Activated T-helper 17 cell treated with anti-CD3 and anti-CD28 coated beads, Interleukin-2, amount 50 U/mL, for 72 hours (primary cell): ENCODE data around the gene PBRM1. TPM values are rescaled to one million over a fixed set of nuclear protein-coding genes. Genes with fewer than 3 reads are reported as not detected.
"Not testable (repeated sequence)": the region's sequence is repeated elsewhere in the genome, so short reads cannot be mapped to it uniquely, and the experiment has no call there.

ENCODE experiments used
- ATAC-seq: fragments of 150-1000 bp; cut with Tn5 transposase; replicated peaks from 2 replicates; pipeline ENCODE4 v1.10.0; 2021; ENCODE audit warnings: mild to moderate bottlenecking, moderate library complexity
- H3K27ac Mint-ChIP-seq: one replicate; pipeline ENCODE4 v1.8.0; 2022; ENCODE audit warnings: mixed read lengths
- H3K27me3 Mint-ChIP-seq: one replicate; pipeline ENCODE4 v1.8.0; 2022; ENCODE audit warnings: mixed read lengths
- H3K36me3 Mint-ChIP-seq: one replicate; pipeline ENCODE4 v1.8.0; 2022; ENCODE audit warnings: low read depth, mild to moderate bottlenecking, mixed read lengths
- H3K4me1 Mint-ChIP-seq: one replicate; pipeline ENCODE4 v1.8.0; 2022; ENCODE audit warnings: mixed read lengths
- H3K4me3 Mint-ChIP-seq: one replicate; pipeline ENCODE4 v1.8.0; 2022; ENCODE audit warnings: mild to moderate bottlenecking, mixed read lengths
- H3K9me3 Mint-ChIP-seq: one replicate; pipeline ENCODE4 v1.8.0; 2022; ENCODE audit warnings: mixed read lengths
- total RNA-seq, 2 donors: library from RNA; stranded (reverse); gene quantifications; one replicate each; pipeline ENCODE4 v1.2.3, GENCODE V29; 2022

The PBRM1 gene
- total RNA-seq, 2 donors from 2014 or later = 88.4 to 88.6 TPM

- Mint-ChIP-seq H3K36me3 (no peaks in the 10 kb centered on the region), H3K4me1 (no peaks in the 10 kb centered on the region), H3K27me3 (no peaks in the 10 kb centered on the region), H3K4me3 (no peak overlapping the region), H3K27ac (no peak overlapping the region), H3K9me3 (no peaks in the 10 kb centered on the region)
- no peak for ATAC-seq
These were observed 158.5 kb downstream of the PBRM1 start for GRCh38 chr3:52527039-52527731.

GRCh38 chr3:52526671-52527038 lies 159.1 kb downstream of the PBRM1 start:
- not testable (repeated sequence) for H3K4me3 Mint-ChIP-seq, H3K27me3 Mint-ChIP-seq, H3K4me1 Mint-ChIP-seq, H3K36me3 Mint-ChIP-seq, ATAC-seq, H3K27ac Mint-ChIP-seq, H3K9me3 Mint-ChIP-seq

GRCh38 chr3:52525680-52526561 lies 159.8 kb downstream of the PBRM1 start:
- Mint-ChIP-seq H3K4me1 (no peaks in the 10 kb centered on the region), H3K36me3 (no peaks in the 10 kb centered on the region), H3K27me3 (no peaks in the 10 kb centered on the region), H3K27ac (no peak overlapping the region), H3K4me3 (no peak overlapping the region), H3K9me3 (no peaks in the 10 kb centered on the region)
- ATAC-seq = no peak

DNA sequence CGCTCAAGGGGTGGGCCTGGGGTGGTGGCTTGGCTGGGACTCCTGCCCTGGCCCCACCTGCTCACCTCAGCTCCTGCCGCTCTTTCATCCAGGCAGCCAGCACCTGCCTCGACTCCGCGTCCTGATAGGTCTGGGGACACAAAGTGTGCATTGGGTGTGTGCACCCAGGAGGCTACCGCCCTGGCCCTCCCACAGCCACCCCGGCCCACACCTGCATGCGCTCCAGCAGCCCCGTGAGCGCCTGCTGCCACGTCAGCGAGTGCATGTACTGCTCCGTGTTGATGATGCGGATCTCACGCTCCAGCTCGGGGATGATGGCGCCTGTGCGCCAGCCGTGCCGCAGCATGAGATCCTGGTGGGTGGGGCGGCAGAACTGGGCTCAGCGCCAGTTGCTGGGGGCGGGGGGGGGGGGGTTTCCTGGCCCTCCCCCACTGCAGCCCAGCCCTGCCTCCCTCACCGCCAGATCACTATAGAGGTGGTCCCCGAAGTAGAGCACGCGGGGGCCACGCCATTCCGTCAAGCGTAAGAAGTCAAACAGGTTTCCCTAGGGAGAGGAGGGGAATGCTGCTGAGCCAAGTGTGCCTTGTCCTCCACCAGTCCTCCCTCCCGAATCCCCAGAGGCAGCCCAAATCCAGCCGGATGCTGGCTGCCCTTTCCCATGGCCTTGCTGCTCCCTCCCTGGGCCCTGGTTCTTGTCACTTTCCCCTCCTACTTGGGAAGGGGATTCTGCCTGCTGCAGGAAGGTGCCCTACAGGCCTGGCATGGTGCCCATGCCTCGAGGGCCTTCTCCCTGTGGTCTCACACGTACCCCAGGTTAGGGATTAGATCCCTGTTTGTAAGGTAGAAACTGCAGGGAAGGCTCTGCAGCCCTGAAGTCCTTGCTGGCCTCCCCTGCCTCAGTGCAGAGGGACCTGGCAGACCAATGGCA lies 160.7 kb downstream of the PBRM1 start:
- no peaks in the 10 kb centered on the region for H3K36me3 Mint-ChIP-seq
- H3K27me3 Mint-ChIP-seq = no peaks in the 10 kb centered on the region
- H3K4me3 Mint-ChIP-seq = no peak overlapping the region
- H3K4me1 Mint-ChIP-seq = no peaks in the 10 kb centered on the region
- H3K27ac Mint-ChIP-seq = no peak overlapping the region
- no peaks in the 10 kb centered on the region for H3K9me3 Mint-ChIP-seq
- ATAC-seq = no peak

- no peak overlapping the region for H3K27ac Mint-ChIP-seq
- no peak for ATAC-seq
- no peaks in the 10 kb centered on the region for H3K4me1 Mint-ChIP-seq
- H3K4me3 Mint-ChIP-seq = no peak overlapping the region
- no peaks in the 10 kb centered on the region for H3K27me3 Mint-ChIP-seq
- H3K9me3 Mint-ChIP-seq = no peaks in the 10 kb centered on the region
- H3K36me3 Mint-ChIP-seq = no peaks in the 10 kb centered on the region
These were observed 161.4 kb downstream of the PBRM1 start for GRCh38 chr3:52524258-52524751.

- no peak overlapping the region for H3K27ac Mint-ChIP-seq
- no peaks in the 10 kb centered on the region for H3K27me3 Mint-ChIP-seq
These were observed 162.1 kb downstream of the PBRM1 start for GRCh38 chr3:52523386-52524257.

GRCh38 chr3:52522651-52523251 lies 163.0 kb downstream of the PBRM1 start:
- H3K36me3 Mint-ChIP-seq = no peaks in the 10 kb centered on the region
- no peak overlapping the region for H3K4me3 Mint-ChIP-seq
- no peaks in the 10 kb centered on the region for H3K27me3 Mint-ChIP-seq
- no peaks in the 10 kb centered on the region for H3K9me3 Mint-ChIP-seq
- no peak overlapping the region for H3K27ac Mint-ChIP-seq
- no peaks in the 10 kb centered on the region for H3K4me1 Mint-ChIP-seq
- no peak for ATAC-seq

More at GRCh38 chr3:52523386-52524257, 162.1 kb downstream of the PBRM1 start:
- H3K36me3 Mint-ChIP-seq = no peaks in the 10 kb centered on the region
- H3K9me3 Mint-ChIP-seq = no peaks in the 10 kb centered on the region
- H3K4me3 Mint-ChIP-seq = no peak overlapping the region
- no peaks in the 10 kb centered on the region for H3K4me1 Mint-ChIP-seq
- no peak for ATAC-seq

- no peak for ATAC-seq
These were observed 163.6 kb downstream of the PBRM1 start for GRCh38 chr3:52521881-52522650.

GRCh38 chr3:52521488-52521824 lies 164.3 kb downstream of the PBRM1 start:
- H3K4me3 Mint-ChIP-seq = no peak overlapping the region
- H3K4me1 Mint-ChIP-seq = no peaks in the 10 kb centered on the region
- H3K36me3 Mint-ChIP-seq = no peaks in the 10 kb centered on the region
- ATAC-seq = no peak
- no peaks in the 10 kb centered on the region for H3K9me3 Mint-ChIP-seq
- H3K27ac Mint-ChIP-seq = no peak overlapping the region
- H3K27me3 Mint-ChIP-seq = no peaks in the 10 kb centered on the region

More at GRCh38 chr3:52521881-52522650, 163.6 kb downstream of the PBRM1 start:
- H3K4me1 Mint-ChIP-seq = no peaks in the 10 kb centered on the region
- no peak overlapping the region for H3K27ac Mint-ChIP-seq
- H3K9me3 Mint-ChIP-seq = no peaks in the 10 kb centered on the region
- no peak overlapping the region for H3K4me3 Mint-ChIP-seq
- H3K27me3 Mint-ChIP-seq = no peaks in the 10 kb centered on the region
- no peaks in the 10 kb centered on the region for H3K36me3 Mint-ChIP-seq

GRCh38 chr3:52520716-52521487 lies 164.8 kb downstream of the PBRM1 start:
- H3K27ac Mint-ChIP-seq = no peak overlapping the region
- no peaks in the 10 kb centered on the region for H3K4me1 Mint-ChIP-seq
- H3K27me3 Mint-ChIP-seq = no peaks in the 10 kb centered on the region
- ATAC-seq = no peak
- H3K9me3 Mint-ChIP-seq = no peaks in the 10 kb centered on the region
- no peaks in the 10 kb centered on the region for H3K36me3 Mint-ChIP-seq
- H3K4me3 Mint-ChIP-seq = no peak overlapping the region

DNA sequence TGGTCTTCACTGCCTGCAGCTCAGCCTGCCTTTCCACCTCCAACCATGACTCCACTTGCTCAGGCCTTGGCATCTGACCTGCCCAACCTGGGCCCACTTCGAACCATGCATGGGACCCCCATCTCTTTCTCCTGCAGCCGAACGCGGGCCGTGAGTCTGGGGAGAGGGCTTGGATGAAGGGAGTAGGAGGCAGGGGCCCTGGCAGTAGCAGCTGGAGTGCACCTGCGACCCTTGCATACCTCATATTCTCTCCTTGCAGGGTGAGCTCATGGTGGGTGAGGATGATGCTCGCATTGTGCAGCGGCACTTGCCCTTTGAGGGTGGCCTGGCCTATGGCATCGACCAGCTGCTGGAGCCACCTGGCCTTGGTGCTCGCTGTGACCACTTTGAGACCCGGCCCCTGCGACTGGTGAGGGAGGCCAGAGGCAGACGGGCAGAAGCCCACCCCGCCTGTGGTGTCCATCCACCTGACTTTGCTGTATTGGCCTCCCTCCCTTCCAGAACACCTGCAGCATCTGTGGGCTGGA lies 165.5 kb downstream of the PBRM1 start:
- Mint-ChIP-seq H3K4me1 (no peaks in the 10 kb centered on the region), H3K27ac (no peak overlapping the region), H3K4me3 (no peak overlapping the region), H3K9me3 (no peaks in the 10 kb centered on the region), H3K36me3 (no peaks in the 10 kb centered on the region), H3K27me3 (no peaks in the 10 kb centered on the region)
- no peak for ATAC-seq
